Measurements from ENCODE around the gene LUZP2.
A peak's percentile ranks its signal among the peaks of the same experiment; 100 is the strongest.
"Not testable (repeated sequence)": the region's sequence is repeated elsewhere in the genome, so short reads cannot be mapped to it uniquely, and the experiment has no call there.

Gene LUZP2

DNA sequence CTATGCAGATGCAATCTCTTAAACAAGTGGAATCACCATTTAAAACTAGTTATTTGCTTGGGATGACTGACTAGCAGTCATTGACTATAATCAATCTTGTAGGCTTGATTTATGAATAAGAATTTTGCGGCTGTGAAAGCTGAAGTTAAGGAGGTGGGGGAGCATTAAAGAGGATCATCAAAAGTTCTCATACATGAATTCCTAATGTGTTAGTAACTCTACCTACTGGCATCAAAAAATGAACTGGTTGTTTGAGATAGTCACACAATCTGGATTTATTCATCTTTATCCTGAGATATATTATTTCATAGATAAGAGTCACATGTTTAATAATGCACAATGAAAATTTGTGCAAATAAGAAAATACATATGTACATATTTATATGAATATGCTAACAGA is 393.6 kb downstream of the LUZP2 start:
- no peak for DNase-seq
- ChIA-PET CTCF (no interaction called here), POLR2A (no interaction called here)
- Histone ChIP-seq H3K27ac (ENCODE audit: insufficient read depth in 1 of 2, low read depth in 1 of 2, low read length in 2 of 2, poor library complexity in 1 of 2, severe bottlenecking in 2 of 2) (no peak overlapping the region), H3K9me3 (ENCODE audit: control extremely low read depth in 1 of 5, control insufficient read depth in 4 of 5, insufficient read depth in 2 of 5, low read depth in 1 of 5, low read length in 4 of 5) (no peaks in the 10 kb centered on the region), H3K27me3 (replicated peaks in 2 of 5; ENCODE audit: control insufficient read depth in 4 of 5, insufficient read depth in 5 of 5, low read length in 4 of 5) (no peaks in the 10 kb centered on the region), H3K36me3 (ENCODE audit: control insufficient read depth in 4 of 4, insufficient read depth in 4 of 4, low read length in 3 of 4) (no peaks in the 10 kb centered on the region), H3K4me1 (ENCODE audit: control extremely low read depth in 1 of 4, control insufficient read depth in 4 of 4, insufficient read depth in 4 of 4, low read length in 3 of 4) (no peaks in the 10 kb centered on the region), H3K4me3 (ENCODE audit: control insufficient read depth in 1 of 7, extremely low read depth in 1 of 7, insufficient read depth in 4 of 7, low read depth in 2 of 7, low read length in 6 of 7) (no peak overlapping the region)
- WGBS (ENCODE audit: insufficient coverage): no CpG with 5 or more reads among the region's 1 CpG

DNA sequence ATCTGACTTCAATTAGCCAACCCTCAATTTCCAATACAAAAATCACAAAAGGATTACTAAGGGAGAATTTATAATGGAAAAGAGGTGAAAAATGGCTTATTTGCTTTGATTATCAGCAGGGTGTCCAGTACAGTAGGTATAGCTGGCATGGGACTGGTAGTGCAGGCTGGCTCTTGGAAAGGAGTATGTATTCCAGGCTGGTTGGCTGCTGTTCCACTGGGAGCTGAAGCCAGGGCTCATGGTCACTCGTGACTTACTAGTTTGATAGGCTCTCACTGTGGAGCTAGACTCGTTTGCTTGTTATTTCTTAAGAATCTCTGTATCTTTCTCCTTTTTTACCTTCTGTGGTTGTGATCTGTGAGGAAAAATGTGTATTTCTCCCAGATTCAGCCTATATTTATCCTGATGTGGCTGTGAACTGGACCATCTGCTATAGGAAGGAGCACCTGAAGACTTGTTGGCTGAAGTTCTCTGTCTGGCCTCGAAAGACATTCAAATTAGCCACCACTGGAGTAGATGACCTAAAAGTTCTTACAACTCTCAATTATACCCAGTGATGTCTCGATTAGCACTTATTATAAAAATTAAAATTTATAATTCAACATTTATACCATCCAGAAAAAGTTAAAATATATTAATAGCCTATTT is 395.1 kb downstream of the LUZP2 start:
- H3K4me1 ChIP-seq (ENCODE audit: control extremely low read depth in 1 of 4, control insufficient read depth in 4 of 4, insufficient read depth in 4 of 4, low read length in 3 of 4); H3K36me3 ChIP-seq (ENCODE audit: control insufficient read depth in 4 of 4, insufficient read depth in 4 of 4, low read length in 3 of 4); H3K4me3 ChIP-seq (ENCODE audit: control insufficient read depth in 1 of 7, extremely low read depth in 1 of 7, insufficient read depth in 4 of 7, low read depth in 2 of 7, low read length in 6 of 7); DNase-seq; H3K27ac ChIP-seq (ENCODE audit: insufficient read depth in 1 of 2, low read depth in 1 of 2, low read length in 2 of 2, poor library complexity in 1 of 2, severe bottlenecking in 2 of 2); H3K27me3 ChIP-seq (replicated peaks in 2 of 5; ENCODE audit: control insufficient read depth in 4 of 5, insufficient read depth in 5 of 5, low read length in 4 of 5); H3K9me3 ChIP-seq (ENCODE audit: control extremely low read depth in 1 of 5, control insufficient read depth in 4 of 5, insufficient read depth in 2 of 5, low read depth in 1 of 5, low read length in 4 of 5); CTCF ChIA-PET: not testable (repeated sequence)
- WGBS (ENCODE audit: insufficient coverage): 100% methylated on average over 1 of the region's 4 CpGs
- POLR2A ChIA-PET: interaction anchor here (0.6 kb wide), 1 partner anchor 13 kb away, joined by 3 read pairs; no protein-coding TSS in a partner anchor

- Histone ChIP-seq H3K36me3 (ENCODE audit: control insufficient read depth in 4 of 4, insufficient read depth in 4 of 4, low read length in 3 of 4) (no peaks in the 10 kb centered on the region), H3K27me3 (replicated peaks in 2 of 5; ENCODE audit: control insufficient read depth in 4 of 5, insufficient read depth in 5 of 5, low read length in 4 of 5) (no peaks in the 10 kb centered on the region), H3K4me3 (ENCODE audit: control insufficient read depth in 1 of 7, extremely low read depth in 1 of 7, insufficient read depth in 4 of 7, low read depth in 2 of 7, low read length in 6 of 7) (no peak overlapping the region), H3K9me3 (ENCODE audit: control extremely low read depth in 1 of 5, control insufficient read depth in 4 of 5, insufficient read depth in 2 of 5, low read depth in 1 of 5, low read length in 4 of 5) (peaks cover 0 to 4% (median 0%) of the 10 kb centered on the region in 5 experiments), H3K4me1 (ENCODE audit: control extremely low read depth in 1 of 4, control insufficient read depth in 4 of 4, insufficient read depth in 4 of 4, low read length in 3 of 4) (peaks cover 0 to 3% (median 0%) of the 10 kb centered on the region in 4 experiments), H3K27ac (ENCODE audit: insufficient read depth in 1 of 2, low read depth in 1 of 2, low read length in 2 of 2, poor library complexity in 1 of 2, severe bottlenecking in 2 of 2) (no peak overlapping the region)
- ChIA-PET CTCF (interaction anchor here (0.7 kb wide), 1 partner anchor 18 kb away, joined by 3 read pairs; no protein-coding TSS in a partner anchor), POLR2A (no interaction called here)
- no peak for DNase-seq
- WGBS (ENCODE audit: insufficient coverage): 90% methylated on average over 23 of the region's 32 CpGs
These were observed 399.4 kb downstream of the LUZP2 start for GRCh38 chr11:24896118-24896835.

- peak; percentile 3 to 37 (median 23) for DNase-seq
- peaks cover 0 to 4% (median 0%) of the 10 kb centered on the region in 5 experiments for H3K9me3 ChIP-seq (ENCODE audit: control extremely low read depth in 1 of 5, control insufficient read depth in 4 of 5, insufficient read depth in 2 of 5, low read depth in 1 of 5, low read length in 4 of 5)
- H3K27me3 ChIP-seq (replicated peaks in 2 of 5; ENCODE audit: control insufficient read depth in 4 of 5, insufficient read depth in 5 of 5, low read length in 4 of 5): no peaks in the 10 kb centered on the region
- peak overlapping the region in 4 of 7 experiments; percentile 6 to 39 (median 24) for H3K4me3 ChIP-seq (ENCODE audit: control insufficient read depth in 1 of 7, extremely low read depth in 1 of 7, insufficient read depth in 4 of 7, low read depth in 2 of 7, low read length in 6 of 7)
- POLR2A ChIA-PET: no interaction called here
- WGBS (ENCODE audit: insufficient coverage): 0% methylated on average over 2 of the region's 3 CpGs
- CTCF ChIA-PET: no interaction called here
- H3K27ac ChIP-seq (ENCODE audit: insufficient read depth in 1 of 2, low read depth in 1 of 2, low read length in 2 of 2, poor library complexity in 1 of 2, severe bottlenecking in 2 of 2): peak overlapping the region; percentile 47 to 49
- H3K36me3 ChIP-seq (ENCODE audit: control insufficient read depth in 4 of 4, insufficient read depth in 4 of 4, low read length in 3 of 4): no peaks in the 10 kb centered on the region
- H3K4me1 ChIP-seq (ENCODE audit: control extremely low read depth in 1 of 4, control insufficient read depth in 4 of 4, insufficient read depth in 4 of 4, low read length in 3 of 4): peaks cover 0 to 3% (median 0%) of the 10 kb centered on the region in 4 experiments
These were observed 403.7 kb downstream of the LUZP2 start for GRCh38 chr11:24900514-24900913.

DNA sequence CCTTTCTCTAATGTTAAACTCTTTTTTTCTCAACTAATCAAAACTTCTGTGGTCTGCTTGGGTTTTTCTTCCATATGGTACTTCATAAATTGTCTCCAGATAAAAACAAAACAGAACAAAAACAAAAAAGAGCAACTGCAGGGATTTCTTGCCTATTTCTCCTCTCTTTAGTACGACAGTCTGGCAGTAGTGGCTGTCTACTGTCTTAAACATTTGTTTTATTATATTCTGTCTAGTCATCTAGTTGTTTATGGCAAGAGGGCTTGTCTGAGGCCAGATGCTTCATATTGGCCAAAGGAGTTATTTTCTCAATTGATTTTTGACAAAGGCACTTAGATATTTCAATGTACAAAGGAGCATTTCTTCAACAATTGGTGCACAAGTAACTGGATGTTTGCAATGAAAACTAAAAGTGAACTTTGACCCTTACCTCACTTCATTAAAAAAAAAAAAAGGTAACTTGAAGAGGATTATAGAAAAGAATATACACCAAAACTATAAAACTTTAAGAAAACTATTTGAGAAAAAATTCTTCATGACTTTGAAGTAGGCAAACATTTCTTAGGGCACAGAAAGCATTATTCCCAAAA is 404.2 kb downstream of the LUZP2 start:
- Histone ChIP-seq H3K36me3 (ENCODE audit: control insufficient read depth in 4 of 4, insufficient read depth in 4 of 4, low read length in 3 of 4) (no peaks in the 10 kb centered on the region), H3K4me3 (ENCODE audit: control insufficient read depth in 1 of 7, extremely low read depth in 1 of 7, insufficient read depth in 4 of 7, low read depth in 2 of 7, low read length in 6 of 7) (peak overlapping the region in 1 of 7 experiments; percentile 6), H3K9me3 (ENCODE audit: control extremely low read depth in 1 of 5, control insufficient read depth in 4 of 5, insufficient read depth in 2 of 5, low read depth in 1 of 5, low read length in 4 of 5) (peaks cover 0 to under 1% (median 0%) of the 10 kb centered on the region in 5 experiments), H3K27me3 (replicated peaks in 2 of 5; ENCODE audit: control insufficient read depth in 4 of 5, insufficient read depth in 5 of 5, low read length in 4 of 5) (no peaks in the 10 kb centered on the region), H3K27ac (ENCODE audit: insufficient read depth in 1 of 2, low read depth in 1 of 2, low read length in 2 of 2, poor library complexity in 1 of 2, severe bottlenecking in 2 of 2) (peak overlapping the region in 1 of 2 experiments; percentile 47), H3K4me1 (ENCODE audit: control extremely low read depth in 1 of 4, control insufficient read depth in 4 of 4, insufficient read depth in 4 of 4, low read length in 3 of 4) (peaks cover 0 to 3% (median 0%) of the 10 kb centered on the region in 4 experiments)
- no CpG with 5 or more reads among the region's 1 CpG for WGBS (ENCODE audit: insufficient coverage)
- POLR2A ChIA-PET: no interaction called here
- CTCF ChIA-PET: no interaction called here
- DNase-seq: no peak

DNA sequence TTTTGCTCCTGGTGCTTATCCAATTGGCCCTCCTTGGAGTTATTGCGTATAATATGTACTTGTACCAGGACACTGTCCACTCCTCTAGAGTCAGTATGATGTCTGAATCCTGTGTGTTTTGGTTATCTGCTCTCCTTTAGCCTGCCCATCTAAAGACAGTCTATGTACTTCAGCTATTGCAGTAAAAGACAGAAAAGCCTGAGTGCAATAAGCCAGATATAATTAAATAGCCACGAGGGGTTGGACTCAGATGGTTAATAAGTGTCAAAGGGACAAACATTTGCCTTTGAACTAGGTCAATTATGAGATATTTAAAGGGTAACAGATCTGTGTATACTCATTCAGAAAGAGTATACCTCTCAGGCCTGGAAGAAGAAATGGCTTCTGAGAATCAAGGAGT is 406.7 kb downstream of the LUZP2 start:
- WGBS (ENCODE audit: insufficient coverage): 90% methylated on average over 2 of the region's 2 CpGs
- CTCF ChIA-PET: no interaction called here
- H3K4me1 ChIP-seq (ENCODE audit: control extremely low read depth in 1 of 4, control insufficient read depth in 4 of 4, insufficient read depth in 4 of 4, low read length in 3 of 4): peaks cover 0 to 3% (median 0%) of the 10 kb centered on the region in 4 experiments
- no peak for DNase-seq
- H3K36me3 ChIP-seq (ENCODE audit: control insufficient read depth in 4 of 4, insufficient read depth in 4 of 4, low read length in 3 of 4): no peaks in the 10 kb centered on the region
- H3K4me3 ChIP-seq (ENCODE audit: control insufficient read depth in 1 of 7, extremely low read depth in 1 of 7, insufficient read depth in 4 of 7, low read depth in 2 of 7, low read length in 6 of 7): no peak overlapping the region
- H3K9me3 ChIP-seq (ENCODE audit: control extremely low read depth in 1 of 5, control insufficient read depth in 4 of 5, insufficient read depth in 2 of 5, low read depth in 1 of 5, low read length in 4 of 5): no peaks in the 10 kb centered on the region
- POLR2A ChIA-PET: no interaction called here
- H3K27ac ChIP-seq (ENCODE audit: insufficient read depth in 1 of 2, low read depth in 1 of 2, low read length in 2 of 2, poor library complexity in 1 of 2, severe bottlenecking in 2 of 2): no peak overlapping the region
- no peaks in the 10 kb centered on the region for H3K27me3 ChIP-seq (replicated peaks in 2 of 5; ENCODE audit: control insufficient read depth in 4 of 5, insufficient read depth in 5 of 5, low read length in 4 of 5)

DNA sequence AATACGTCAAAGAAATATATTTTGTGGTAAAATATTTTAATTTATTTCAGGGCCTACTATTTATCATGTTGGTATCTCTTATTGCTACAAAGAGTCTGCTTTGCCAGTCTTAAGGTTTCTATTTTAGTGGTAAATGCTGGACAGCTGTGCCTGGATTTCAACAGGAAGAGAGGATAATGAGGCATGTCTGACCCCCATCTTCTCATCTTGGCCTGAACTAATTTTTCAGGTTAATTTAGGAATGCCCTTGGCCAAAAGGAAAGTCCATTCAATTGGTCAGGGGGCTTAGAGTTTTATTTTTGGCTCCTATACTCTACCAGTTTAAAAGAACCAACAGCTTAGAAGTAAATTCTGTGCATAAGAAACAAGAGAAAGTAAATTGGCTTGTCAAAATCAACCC is 428.2 kb downstream of the LUZP2 start:
- WGBS (ENCODE audit: insufficient coverage): no CpG with 5 or more reads among the region's 1 CpG
- Histone ChIP-seq H3K9me3 (ENCODE audit: control extremely low read depth in 1 of 5, control insufficient read depth in 4 of 5, insufficient read depth in 2 of 5, low read depth in 1 of 5, low read length in 4 of 5) (no peaks in the 10 kb centered on the region), H3K4me1 (ENCODE audit: control extremely low read depth in 1 of 4, control insufficient read depth in 4 of 4, insufficient read depth in 4 of 4, low read length in 3 of 4) (no peaks in the 10 kb centered on the region), H3K4me3 (ENCODE audit: control insufficient read depth in 1 of 7, extremely low read depth in 1 of 7, insufficient read depth in 4 of 7, low read depth in 2 of 7, low read length in 6 of 7) (no peak overlapping the region), H3K27ac (ENCODE audit: insufficient read depth in 1 of 2, low read depth in 1 of 2, low read length in 2 of 2, poor library complexity in 1 of 2, severe bottlenecking in 2 of 2) (no peak overlapping the region), H3K27me3 (replicated peaks in 2 of 5; ENCODE audit: control insufficient read depth in 4 of 5, insufficient read depth in 5 of 5, low read length in 4 of 5) (no peaks in the 10 kb centered on the region), H3K36me3 (ENCODE audit: control insufficient read depth in 4 of 4, insufficient read depth in 4 of 4, low read length in 3 of 4) (no peaks in the 10 kb centered on the region)
- CTCF ChIA-PET: no interaction called here
- no peak for DNase-seq
- POLR2A ChIA-PET: no interaction called here

Data from common myeloid progenitor, CD34-positive (primary cell).